Epithelial cell of esophagus (primary cell): ENCODE data around the gene PRRT1.

ENCODE experiments used
- DNase-seq: peaks from one replicate; pipeline ENCODE4 v3.0.0; 2010; ENCODE audit warnings: low read depth
- H3K4me3 ChIP-seq: 2 replicates; pipeline ENCODE4 v1.5.1; 2011; ENCODE audit warnings: mild to moderate bottlenecking, low read length, control low read depth
- TF ChIP-seq, protein P1 (sequence below): IDR thresholded peaks from 2 replicates; pipeline ENCODE4 v1.5.1; 2011; ENCODE audit warnings: low read depth, mild to moderate bottlenecking, low read length, control low read depth, inconsistent platforms; ENCODE audit not compliant: insufficient read depth; ENCODE audit errors: missing control alignments

PRRT1 gene

DNA sequence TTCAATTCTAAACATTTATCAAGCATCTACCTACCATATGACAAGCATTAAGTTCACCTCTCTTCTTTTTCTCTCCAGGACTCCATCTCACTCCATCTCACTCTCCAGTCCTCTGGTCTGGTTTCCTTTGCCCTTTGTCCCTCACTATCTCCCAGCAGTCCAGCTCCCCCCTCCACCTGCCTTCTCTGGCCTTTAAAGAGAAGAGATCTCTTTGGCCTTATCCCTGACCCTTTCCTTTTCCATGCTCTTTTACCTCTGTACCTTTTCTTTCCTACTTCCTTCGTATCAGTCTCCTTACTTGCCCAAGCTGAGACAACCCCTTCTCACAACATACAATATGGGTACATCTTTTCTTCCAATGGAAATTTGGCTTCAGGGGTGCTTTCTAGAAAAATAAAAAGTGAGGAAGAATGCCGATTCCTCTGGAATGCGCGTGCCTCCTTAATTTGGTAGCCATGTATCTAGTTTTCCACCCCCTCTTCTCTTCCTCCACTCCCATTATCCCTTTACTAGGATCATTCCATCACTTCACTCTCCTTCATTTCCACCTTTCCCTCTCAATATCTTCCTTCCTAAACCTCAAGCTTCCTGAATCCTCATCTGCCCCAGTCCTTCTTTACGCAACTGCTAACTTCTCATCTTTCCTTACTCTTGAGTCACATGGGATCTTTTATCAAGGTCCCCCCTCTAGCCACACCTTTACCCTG, 24.9 kb upstream of the PRRT1 start:
- H3K4me3 ChIP-seq: peak overlapping the region; percentile 66
- TF ChIP-seq, protein P1, sequence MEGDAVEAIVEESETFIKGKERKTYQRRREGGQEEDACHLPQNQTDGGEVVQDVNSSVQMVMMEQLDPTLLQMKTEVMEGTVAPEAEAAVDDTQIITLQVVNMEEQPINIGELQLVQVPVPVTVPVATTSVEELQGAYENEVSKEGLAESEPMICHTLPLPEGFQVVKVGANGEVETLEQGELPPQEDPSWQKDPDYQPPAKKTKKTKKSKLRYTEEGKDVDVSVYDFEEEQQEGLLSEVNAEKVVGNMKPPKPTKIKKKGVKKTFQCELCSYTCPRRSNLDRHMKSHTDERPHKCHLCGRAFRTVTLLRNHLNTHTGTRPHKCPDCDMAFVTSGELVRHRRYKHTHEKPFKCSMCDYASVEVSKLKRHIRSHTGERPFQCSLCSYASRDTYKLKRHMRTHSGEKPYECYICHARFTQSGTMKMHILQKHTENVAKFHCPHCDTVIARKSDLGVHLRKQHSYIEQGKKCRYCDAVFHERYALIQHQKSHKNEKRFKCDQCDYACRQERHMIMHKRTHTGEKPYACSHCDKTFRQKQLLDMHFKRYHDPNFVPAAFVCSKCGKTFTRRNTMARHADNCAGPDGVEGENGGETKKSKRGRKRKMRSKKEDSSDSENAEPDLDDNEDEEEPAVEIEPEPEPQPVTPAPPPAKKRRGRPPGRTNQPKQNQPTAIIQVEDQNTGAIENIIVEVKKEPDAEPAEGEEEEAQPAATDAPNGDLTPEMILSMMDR: no peak
- DNase-seq: peak; percentile 84

DNA sequence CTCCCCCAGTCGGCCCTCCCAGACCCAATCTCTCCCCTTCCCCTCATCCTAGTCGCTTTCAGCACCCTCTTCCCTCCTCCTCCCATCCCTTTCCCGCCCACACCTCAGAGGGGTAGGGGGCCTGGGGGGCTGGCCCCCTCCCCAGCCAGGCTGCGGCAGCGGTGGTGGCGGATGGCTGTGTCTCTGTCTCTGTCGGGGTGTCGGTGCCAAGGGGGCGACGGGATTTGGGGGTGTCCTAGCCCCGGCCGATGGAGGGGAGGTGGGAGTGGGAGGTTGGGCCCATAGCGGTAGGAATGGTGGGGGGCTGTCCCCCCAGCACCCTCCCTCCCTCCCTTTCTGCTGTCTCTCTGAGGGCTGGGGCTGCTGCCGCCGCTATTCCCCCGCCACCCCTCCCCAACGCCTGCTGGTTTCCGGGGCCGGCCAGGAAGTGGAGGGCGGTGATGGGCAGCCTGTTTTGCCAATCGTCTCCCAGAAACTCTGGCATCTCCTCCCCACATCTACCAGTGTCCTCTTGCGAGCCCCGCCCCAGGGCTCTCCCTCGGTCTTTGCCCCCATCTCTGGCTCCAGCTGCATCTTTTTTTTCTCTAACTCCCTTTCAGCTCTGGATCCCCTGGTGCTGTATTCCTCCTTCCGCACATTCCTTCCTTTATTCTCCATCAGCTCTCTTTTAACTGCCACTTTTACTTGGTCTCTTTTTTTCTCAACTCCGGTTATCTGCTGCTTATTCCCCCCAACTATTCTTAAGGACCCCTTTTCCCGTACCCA, 24.2 kb upstream of the PRRT1 start, which contains the start of gene AGPAT1:
Gene AGPAT1 (minus strand): TSS at position 374 of the 765 bp plus-strand sequence. CDS start 4,588 bp downstream, outside the sequence.
- peak within 1 kb of the TSS; percentile 66 for H3K4me3 ChIP-seq
- peak; percentile 96 for DNase-seq
- TF ChIP-seq, protein P1: no peak

DNA sequence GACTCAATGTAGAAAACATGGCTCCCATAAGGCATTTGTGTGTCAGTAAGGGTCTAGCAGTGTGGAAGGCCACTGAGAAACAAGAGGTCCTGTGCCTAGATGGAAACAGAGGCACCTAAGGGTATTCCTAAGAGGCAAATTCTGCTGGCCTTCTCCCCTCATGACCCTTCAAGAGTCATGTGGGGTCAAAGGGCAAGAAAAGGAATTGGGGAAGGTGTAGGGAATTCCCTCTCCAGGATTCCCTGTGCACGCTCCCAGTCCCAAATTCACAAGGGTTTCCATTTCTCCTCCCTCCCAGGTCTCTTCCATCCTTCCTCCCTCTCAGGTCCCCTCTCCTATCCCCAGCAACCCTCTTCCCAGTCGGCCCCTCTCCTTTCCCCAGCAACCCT, 23.6 kb upstream of the PRRT1 start:
- TF ChIP-seq, protein P1: no peak
- no peak for DNase-seq
- H3K4me3 ChIP-seq: peak overlapping the region; percentile 66

DNA sequence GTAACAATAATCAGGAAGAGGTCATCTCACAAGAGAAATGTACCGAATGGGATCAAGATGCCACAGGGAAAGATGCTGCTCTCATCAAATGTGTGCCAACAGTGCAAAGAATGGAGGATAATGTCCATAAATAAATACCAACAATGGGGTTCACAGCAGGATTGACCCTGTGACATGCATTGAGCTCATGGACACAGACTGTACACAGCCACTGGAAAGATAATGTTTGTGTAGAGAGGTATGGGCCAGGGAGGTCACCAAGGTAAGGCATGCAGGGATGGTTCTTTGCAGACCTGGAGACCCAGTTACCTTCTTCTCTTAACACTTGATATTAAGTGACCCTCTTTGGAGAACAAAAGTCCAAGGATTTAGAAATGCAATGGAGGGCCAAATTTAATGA, 22.7 kb upstream of the PRRT1 start:
- H3K4me3 ChIP-seq: no peak overlapping the region
- TF ChIP-seq, protein P1: no peak
- no peak for DNase-seq

DNA sequence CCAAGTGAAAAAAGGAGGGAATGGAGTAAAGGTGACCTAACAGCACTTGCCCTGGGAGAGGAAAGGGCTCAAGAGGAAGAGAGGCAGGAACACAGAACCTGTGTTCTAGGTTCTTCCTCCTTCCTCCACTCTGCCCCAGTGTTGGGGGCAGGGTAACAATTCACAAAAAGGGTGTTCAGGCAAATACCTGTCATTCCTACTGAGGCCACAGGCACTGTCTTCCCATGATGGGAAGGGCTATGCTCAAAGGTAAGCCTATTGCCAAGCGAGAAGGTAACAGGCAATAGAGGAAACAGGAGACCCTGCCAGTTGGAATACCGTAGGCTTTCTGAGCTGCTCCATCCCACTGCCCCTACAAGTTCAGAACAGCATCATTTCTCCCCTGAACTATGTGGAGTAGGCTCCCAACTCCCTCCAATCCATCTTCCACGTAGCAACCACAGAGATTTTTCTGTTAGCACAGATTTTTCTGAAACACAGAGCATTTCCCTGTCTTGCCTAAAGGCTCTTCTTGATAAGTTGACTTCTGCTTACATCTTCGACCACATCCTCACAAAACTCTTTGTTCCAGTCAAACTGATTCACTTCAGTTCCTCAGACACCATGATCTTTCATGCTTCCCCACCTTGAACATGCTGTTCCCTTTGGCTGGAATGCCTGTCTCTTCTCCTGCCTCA, 21.4 kb upstream of the PRRT1 start:
- DNase-seq: no peak
- TF ChIP-seq, protein P1: no peak
- H3K4me3 ChIP-seq: no peak overlapping the region

DNA sequence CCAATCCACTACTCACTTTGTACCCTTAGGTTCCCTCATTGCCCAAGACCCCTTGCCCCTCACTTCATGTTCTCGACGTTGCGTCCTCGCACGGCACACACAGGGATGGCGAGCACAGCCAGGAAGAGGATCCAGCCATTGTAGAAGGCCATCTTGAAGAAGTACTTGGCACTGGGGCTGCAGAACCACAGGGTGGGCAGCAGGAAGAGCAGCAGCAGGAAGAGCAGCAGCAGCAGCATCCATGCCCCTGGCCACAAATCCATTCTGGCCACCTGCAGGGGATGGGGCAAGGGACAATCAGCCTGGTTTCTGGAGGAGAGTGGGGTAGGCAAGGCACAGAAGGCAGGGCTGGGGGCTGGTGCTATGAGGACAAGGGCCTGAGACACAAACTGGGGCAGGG, 19.5 kb upstream of the PRRT1 start:
- no peak for DNase-seq
- no peak overlapping the region for H3K4me3 ChIP-seq
- TF ChIP-seq, protein P1: no peak
